ENCODE data around the gene THTPA. TPM values are rescaled to one million over a fixed set of nuclear protein-coding genes. Genes with fewer than 3 reads are reported as not detected.
A peak's percentile ranks its signal among the peaks of the same experiment; 100 is the strongest.

The THTPA gene
- total and polyA plus RNA-seq, 2 of the 13 experiments (the other 11 are each of a cell fraction or from before 2014, with no cell fraction given): 7.4 to 8.7 TPM

DNA sequence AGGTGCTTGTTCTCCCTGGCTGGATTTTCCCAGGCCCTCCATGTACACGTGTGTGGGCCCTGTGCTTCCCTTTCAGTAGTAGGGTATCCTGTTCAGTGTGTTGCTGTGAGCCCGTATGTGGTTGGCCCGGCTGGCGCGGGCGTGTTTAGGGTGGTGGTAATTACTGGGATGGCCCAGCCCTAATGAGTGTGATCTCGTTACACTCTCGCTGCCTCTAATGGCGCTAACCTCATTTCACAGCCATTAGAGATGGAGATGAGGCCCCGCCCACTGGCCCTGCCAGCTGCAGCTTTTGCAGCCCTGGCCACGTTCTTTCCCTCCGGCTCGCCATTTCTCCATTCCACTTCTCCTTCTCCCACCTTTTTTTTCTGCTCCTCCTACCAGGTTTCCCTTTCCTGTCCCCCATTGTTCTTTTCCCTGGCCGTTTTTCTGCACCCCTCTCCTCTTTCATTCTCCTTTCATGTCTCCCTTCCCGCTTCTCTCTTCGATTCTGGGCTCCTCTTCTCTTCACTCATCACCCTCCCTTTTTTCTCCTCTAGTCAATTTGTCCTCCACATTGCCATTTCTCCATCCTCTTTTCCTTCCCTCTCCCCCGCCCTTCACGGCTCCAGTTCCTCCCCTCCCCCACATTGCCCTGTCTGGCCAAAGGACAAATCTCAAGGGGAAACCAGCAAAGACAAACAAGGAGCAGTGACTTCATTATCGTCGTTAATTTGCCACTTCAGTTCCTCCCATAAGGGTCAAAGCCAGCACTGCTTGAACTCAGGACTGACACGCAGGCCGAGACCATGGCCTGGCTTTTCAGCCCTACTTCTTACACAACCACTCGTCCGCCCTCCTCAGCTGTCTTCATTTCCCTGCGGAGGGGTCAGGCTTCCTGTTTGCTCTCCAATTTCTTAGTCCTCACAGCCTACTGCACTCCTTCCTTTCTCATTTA lies 11.3 kb upstream of the THTPA start (continued):
- TF ChIP-seq, protein P1, sequence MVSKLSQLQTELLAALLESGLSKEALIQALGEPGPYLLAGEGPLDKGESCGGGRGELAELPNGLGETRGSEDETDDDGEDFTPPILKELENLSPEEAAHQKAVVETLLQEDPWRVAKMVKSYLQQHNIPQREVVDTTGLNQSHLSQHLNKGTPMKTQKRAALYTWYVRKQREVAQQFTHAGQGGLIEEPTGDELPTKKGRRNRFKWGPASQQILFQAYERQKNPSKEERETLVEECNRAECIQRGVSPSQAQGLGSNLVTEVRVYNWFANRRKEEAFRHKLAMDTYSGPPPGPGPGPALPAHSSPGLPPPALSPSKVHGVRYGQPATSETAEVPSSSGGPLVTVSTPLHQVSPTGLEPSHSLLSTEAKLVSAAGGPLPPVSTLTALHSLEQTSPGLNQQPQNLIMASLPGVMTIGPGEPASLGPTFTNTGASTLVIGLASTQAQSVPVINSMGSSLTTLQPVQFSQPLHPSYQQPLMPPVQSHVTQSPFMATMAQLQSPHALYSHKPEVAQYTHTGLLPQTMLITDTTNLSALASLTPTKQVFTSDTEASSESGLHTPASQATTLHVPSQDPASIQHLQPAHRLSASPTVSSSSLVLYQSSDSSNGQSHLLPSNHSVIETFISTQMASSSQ (IDR thresholded peaks at IDR 0.05; ENCODE audit: low read depth): no peak
- TF ChIP-seq, protein P1 (CRISPR knock-in tag; IDR thresholded peaks at IDR 0.05; ENCODE audit: borderline replicate concordance): no peak
- TF ChIP-seq SSRP1 (CRISPR knock-in tag; IDR thresholded peaks at IDR 0.05): no peak
- TF ChIP-seq, protein P2, sequence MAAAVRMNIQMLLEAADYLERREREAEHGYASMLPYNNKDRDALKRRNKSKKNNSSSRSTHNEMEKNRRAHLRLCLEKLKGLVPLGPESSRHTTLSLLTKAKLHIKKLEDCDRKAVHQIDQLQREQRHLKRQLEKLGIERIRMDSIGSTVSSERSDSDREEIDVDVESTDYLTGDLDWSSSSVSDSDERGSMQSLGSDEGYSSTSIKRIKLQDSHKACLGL (CRISPR knock-in tag; IDR thresholded peaks at IDR 0.05): no peak
- peak; percentile 61; the same call in 1 of the 2 replicates for TF ChIP-seq ESRRA (CRISPR knock-in tag; IDR thresholded peaks at IDR 0.05; ENCODE audit: low read depth)
- TF ChIP-seq CREM (IDR thresholded peaks at IDR 0.05): no peak
- TF ChIP-seq CREM (CRISPR knock-in tag; IDR thresholded peaks at IDR 0.05): no peak
- TF ChIP-seq ZNF354B (CRISPR knock-in tag; IDR thresholded peaks at IDR 0.05): no peak
- TF ChIP-seq, protein P3, sequence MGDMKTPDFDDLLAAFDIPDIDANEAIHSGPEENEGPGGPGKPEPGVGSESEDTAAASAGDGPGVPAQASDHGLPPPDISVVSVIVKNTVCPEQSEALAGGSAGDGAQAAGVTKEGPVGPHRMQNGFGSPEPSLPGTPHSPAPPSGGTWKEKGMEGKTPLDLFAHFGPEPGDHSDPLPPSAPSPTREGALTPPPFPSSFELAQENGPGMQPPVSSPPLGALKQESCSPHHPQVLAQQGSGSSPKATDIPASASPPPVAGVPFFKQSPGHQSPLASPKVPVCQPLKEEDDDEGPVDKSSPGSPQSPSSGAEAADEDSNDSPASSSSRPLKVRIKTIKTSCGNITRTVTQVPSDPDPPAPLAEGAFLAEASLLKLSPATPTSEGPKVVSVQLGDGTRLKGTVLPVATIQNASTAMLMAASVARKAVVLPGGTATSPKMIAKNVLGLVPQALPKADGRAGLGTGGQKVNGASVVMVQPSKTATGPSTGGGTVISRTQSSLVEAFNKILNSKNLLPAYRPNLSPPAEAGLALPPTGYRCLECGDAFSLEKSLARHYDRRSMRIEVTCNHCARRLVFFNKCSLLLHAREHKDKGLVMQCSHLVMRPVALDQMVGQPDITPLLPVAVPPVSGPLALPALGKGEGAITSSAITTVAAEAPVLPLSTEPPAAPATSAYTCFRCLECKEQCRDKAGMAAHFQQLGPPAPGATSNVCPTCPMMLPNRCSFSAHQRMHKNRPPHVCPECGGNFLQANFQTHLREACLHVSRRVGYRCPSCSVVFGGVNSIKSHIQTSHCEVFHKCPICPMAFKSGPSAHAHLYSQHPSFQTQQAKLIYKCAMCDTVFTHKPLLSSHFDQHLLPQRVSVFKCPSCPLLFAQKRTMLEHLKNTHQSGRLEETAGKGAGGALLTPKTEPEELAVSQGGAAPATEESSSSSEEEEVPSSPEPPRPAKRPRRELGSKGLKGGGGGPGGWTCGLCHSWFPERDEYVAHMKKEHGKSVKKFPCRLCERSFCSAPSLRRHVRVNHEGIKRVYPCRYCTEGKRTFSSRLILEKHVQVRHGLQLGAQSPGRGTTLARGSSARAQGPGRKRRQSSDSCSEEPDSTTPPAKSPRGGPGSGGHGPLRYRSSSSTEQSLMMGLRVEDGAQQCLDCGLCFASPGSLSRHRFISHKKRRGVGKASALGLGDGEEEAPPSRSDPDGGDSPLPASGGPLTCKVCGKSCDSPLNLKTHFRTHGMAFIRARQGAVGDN (CRISPR knock-in tag; IDR thresholded peaks at IDR 0.05): peak; percentile 33; the same call in 1 of the 2 replicates
- TF ChIP-seq HDAC1 (CRISPR knock-in tag; IDR thresholded peaks at IDR 0.05): no peak
- TF ChIP-seq MTA1 (CRISPR knock-in tag; IDR thresholded peaks at IDR 0.05; ENCODE audit: borderline replicate concordance): 0 out of 2 replicates have a peak, but pooled peaks have one; percentile 28
- TF ChIP-seq ZFYVE20 (CRISPR knock-in tag; IDR thresholded peaks at IDR 0.05; ENCODE audit: borderline replicate concordance, low read depth): no peak
- TF ChIP-seq, protein P4, sequence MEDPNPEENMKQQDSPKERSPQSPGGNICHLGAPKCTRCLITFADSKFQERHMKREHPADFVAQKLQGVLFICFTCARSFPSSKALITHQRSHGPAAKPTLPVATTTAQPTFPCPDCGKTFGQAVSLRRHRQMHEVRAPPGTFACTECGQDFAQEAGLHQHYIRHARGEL (CRISPR knock-in tag; IDR thresholded peaks at IDR 0.05): no peak
- TF ChIP-seq, protein P5, sequence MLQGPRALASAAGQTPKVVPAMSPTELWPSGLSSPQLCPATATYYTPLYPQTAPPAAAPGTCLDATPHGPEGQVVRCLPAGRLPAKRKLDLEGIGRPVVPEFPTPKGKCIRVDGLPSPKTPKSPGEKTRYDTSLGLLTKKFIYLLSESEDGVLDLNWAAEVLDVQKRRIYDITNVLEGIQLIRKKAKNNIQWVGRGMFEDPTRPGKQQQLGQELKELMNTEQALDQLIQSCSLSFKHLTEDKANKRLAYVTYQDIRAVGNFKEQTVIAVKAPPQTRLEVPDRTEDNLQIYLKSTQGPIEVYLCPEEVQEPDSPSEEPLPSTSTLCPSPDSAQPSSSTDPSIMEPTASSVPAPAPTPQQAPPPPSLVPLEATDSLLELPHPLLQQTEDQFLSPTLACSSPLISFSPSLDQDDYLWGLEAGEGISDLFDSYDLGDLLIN (CRISPR knock-in tag; IDR thresholded peaks at IDR 0.05; ENCODE audit: borderline replicate concordance): no peak
- TF ChIP-seq PCBP2 (optimal IDR thresholded peaks at IDR 0.05; ENCODE audit: low read depth, low read length, poor library complexity, severe bottlenecking): peak; percentile 85
- TF ChIP-seq ZNF446 (CRISPR knock-in tag; IDR thresholded peaks at IDR 0.05): no peak
- TF ChIP-seq ZNF614 (CRISPR knock-in tag; IDR thresholded peaks at IDR 0.05; ENCODE audit: borderline replicate concordance): no peak

Data from HepG2 (cell line).